ENCODE data around the gene ARFGAP1. TPM values are rescaled to one million over a fixed set of nuclear protein-coding genes. Genes with fewer than 3 reads are reported as not detected.

ARFGAP1 gene
- total and polyA plus RNA-seq, 2 experiments from 2014 or later = 41.5 to 95.5 TPM

DNA sequence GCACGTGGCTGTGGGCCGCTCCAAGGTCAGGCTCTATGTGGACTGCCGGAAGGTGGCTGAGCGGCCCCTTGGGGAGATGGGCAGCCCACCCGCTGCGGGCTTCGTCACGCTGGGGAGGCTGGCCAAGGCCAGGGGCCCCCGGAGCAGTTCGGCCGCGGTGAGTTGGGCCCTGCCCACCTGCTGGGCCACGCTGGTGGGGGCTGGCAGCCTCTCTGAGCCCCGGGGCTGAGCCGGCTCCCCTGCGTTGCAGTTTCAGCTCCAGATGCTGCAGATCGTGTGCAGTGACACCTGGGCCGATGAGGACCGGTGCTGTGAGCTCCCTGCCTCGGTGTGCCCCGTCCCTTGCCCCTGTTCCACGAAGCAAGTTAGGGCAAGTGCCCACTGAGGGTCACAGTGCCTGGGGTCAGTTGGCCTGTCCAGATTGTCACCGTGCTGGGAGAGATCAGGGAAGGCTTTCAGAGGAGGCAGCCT is 47.5 kb downstream of the ARFGAP1 start:
- no peaks in the 10 kb centered on the region for H3K36me3 ChIP-seq (ENCODE audit: insufficient read depth)
- peaks cover 7% of the 10 kb centered on the region for H3K27me3 Mint-ChIP-seq (ENCODE audit: insufficient read depth, low read depth, poor library complexity)
- no peaks in the 10 kb centered on the region for H3K4me1 ChIP-seq (ENCODE audit: insufficient read depth)
- H3K9me2 ChIP-seq (ENCODE audit: insufficient read depth) = no peaks in the 10 kb centered on the region
- no peaks in the 10 kb centered on the region for H3F3A ChIP-seq (replicated peaks; ENCODE audit: low read depth)
- H3K27ac ChIP-seq (ENCODE audit: low read depth) = no peak overlapping the region
- no peak for DNase-seq (ENCODE audit: low spot score)
- no peak overlapping the region for H3K4me2 ChIP-seq
- H3K4me3 Mint-ChIP-seq = no peak overlapping the region
- no peaks in the 10 kb centered on the region; the same call in 2 of the 3 replicates for H3K36me3 Mint-ChIP-seq (ENCODE audit: low read depth)
- no peak for TF ChIP-seq CREB1 (CRISPR knock-in tag; IDR thresholded peaks at IDR 0.05; ENCODE audit: low read depth)
- no peak for TF ChIP-seq NANOG (IDR thresholded peaks at IDR 0.05; ENCODE audit: borderline replicate concordance)
- TF ChIP-seq EZH2 (IDR thresholded peaks at IDR 0.05; ENCODE audit: low read depth, unreplicated experiment) = no peak
- TF ChIP-seq POLR2AphosphoS5 (IDR thresholded peaks at IDR 0.05; ENCODE audit: low read depth) = no peak
- no peak for TF ChIP-seq ZNF114 (CRISPR knock-in tag; IDR thresholded peaks at IDR 0.05)
- H3K4me3 ChIP-seq = no peak overlapping the region
- H3K9me3 Mint-ChIP-seq = no peaks in the 10 kb centered on the region
- H3K27me3 ChIP-seq (ENCODE audit: insufficient read depth) = no peaks in the 10 kb centered on the region
- no peaks in the 10 kb centered on the region for H3K79me2 ChIP-seq (replicated peaks; ENCODE audit: insufficient read depth)
- H2AFZ ChIP-seq = no peak overlapping the region
- no peaks in the 10 kb centered on the region for H4K20me1 ChIP-seq (replicated peaks; ENCODE audit: insufficient read depth)
- H3K27ac Mint-ChIP-seq = no peak overlapping the region
- peaks cover 8% of the 10 kb centered on the region for H3K4me1 Mint-ChIP-seq
- no peak for ATAC-seq

DNA sequence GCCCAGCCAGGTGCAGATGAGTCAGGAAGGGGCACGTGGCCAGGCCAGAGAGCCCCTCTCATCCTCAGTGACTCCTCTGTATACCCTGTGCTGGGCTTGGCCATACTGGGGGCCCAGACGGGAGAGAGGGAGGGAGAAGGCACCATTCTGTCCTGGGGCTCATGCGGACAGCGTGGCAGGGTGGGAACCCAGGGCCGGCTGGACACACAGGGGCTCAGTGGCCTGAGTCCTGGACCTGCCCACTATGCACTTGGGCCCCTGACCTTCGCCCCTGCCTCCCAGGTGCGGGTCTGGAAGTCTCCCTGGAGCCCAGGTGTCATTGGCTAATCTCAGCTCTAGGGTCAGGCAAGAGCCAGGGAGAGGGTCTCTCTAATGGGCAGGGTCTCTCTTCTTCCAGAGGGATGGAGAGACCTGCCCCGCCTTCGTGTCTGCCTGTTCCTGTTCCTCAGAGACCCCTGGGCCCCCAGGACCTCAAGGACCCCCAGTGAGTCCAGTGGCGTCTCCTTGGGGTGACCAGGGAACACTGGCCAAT is 48.1 kb downstream of the ARFGAP1 start:
- no peak for ATAC-seq
- H3K79me2 ChIP-seq (replicated peaks; ENCODE audit: insufficient read depth) = no peaks in the 10 kb centered on the region
- peaks cover 7% of the 10 kb centered on the region for H3K27me3 Mint-ChIP-seq (ENCODE audit: insufficient read depth, low read depth, poor library complexity)
- H3K36me3 Mint-ChIP-seq (ENCODE audit: low read depth) = no peaks in the 10 kb centered on the region; the same call in 2 of the 3 replicates
- TF ChIP-seq, protein P1, sequence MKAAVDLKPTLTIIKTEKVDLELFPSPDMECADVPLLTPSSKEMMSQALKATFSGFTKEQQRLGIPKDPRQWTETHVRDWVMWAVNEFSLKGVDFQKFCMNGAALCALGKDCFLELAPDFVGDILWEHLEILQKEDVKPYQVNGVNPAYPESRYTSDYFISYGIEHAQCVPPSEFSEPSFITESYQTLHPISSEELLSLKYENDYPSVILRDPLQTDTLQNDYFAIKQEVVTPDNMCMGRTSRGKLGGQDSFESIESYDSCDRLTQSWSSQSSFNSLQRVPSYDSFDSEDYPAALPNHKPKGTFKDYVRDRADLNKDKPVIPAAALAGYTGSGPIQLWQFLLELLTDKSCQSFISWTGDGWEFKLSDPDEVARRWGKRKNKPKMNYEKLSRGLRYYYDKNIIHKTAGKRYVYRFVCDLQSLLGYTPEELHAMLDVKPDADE (IDR thresholded peaks at IDR 0.05) = no peak
- no peak for TF ChIP-seq ZNF114 (CRISPR knock-in tag; IDR thresholded peaks at IDR 0.05)
- TF ChIP-seq JUNB (IDR thresholded peaks at IDR 0.05; ENCODE audit: unreplicated experiment) = no peak
- no peaks in the 10 kb centered on the region for H4K20me1 ChIP-seq (replicated peaks; ENCODE audit: insufficient read depth)
- no peak overlapping the region for H3K27ac Mint-ChIP-seq
- H2AFZ ChIP-seq = no peak overlapping the region
- H3F3A ChIP-seq (replicated peaks; ENCODE audit: low read depth) = no peaks in the 10 kb centered on the region
- no peak overlapping the region for H3K4me3 Mint-ChIP-seq
- H3K4me1 Mint-ChIP-seq = peaks cover 8% of the 10 kb centered on the region
- H3K27ac ChIP-seq (ENCODE audit: low read depth) = no peak overlapping the region
- no peaks in the 10 kb centered on the region for H3K9me3 Mint-ChIP-seq
- no peaks in the 10 kb centered on the region for H3K4me1 ChIP-seq (ENCODE audit: insufficient read depth)
- H3K36me3 ChIP-seq (ENCODE audit: insufficient read depth) = no peaks in the 10 kb centered on the region
- no peak overlapping the region for H3K4me3 ChIP-seq
- H3K4me2 ChIP-seq = no peak overlapping the region
- H3K27me3 ChIP-seq (ENCODE audit: insufficient read depth) = no peaks in the 10 kb centered on the region
- no peaks in the 10 kb centered on the region for H3K9me2 ChIP-seq (ENCODE audit: insufficient read depth)
- DNase-seq (ENCODE audit: low spot score) = no peak

DNA sequence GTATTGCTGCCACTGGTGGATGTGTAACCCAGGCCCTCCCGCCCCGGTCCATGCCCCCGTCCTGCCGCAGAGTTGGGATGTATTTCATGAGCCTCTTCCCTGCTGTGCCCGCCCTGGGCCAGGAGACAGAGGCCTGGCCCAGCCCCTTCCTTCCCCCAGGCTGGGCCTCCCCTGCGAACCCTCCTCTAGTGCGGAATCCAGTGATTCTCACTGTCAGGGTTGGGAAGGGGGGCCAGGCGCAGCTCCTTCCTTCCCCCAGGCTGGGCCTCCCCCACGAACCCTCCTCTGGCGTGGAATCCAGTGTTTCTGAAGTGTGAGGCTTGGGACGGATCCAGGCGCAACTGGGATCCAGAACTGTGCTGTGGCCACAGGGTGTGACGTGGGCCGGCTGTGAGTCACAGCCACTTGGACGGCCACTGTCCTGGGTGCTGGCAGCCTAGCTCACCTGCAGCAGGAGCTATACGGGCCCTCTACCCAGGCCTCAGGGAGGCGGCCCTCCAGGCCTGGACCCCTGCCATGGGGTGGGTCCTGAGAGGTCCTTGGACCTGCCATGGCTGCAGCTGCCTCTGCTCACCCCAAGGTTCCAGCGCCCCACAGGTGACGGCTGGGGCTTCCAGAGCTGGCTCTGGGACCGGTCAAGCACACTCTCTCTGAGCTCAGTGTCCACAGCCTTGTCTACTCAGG is 48.7 kb downstream of the ARFGAP1 start:
- Mint-ChIP-seq H3K4me3 (no peak overlapping the region), H3K4me1 (peaks cover 8% of the 10 kb centered on the region)
- no peak overlapping the region for H2AFZ ChIP-seq
- TF ChIP-seq, protein P2, sequence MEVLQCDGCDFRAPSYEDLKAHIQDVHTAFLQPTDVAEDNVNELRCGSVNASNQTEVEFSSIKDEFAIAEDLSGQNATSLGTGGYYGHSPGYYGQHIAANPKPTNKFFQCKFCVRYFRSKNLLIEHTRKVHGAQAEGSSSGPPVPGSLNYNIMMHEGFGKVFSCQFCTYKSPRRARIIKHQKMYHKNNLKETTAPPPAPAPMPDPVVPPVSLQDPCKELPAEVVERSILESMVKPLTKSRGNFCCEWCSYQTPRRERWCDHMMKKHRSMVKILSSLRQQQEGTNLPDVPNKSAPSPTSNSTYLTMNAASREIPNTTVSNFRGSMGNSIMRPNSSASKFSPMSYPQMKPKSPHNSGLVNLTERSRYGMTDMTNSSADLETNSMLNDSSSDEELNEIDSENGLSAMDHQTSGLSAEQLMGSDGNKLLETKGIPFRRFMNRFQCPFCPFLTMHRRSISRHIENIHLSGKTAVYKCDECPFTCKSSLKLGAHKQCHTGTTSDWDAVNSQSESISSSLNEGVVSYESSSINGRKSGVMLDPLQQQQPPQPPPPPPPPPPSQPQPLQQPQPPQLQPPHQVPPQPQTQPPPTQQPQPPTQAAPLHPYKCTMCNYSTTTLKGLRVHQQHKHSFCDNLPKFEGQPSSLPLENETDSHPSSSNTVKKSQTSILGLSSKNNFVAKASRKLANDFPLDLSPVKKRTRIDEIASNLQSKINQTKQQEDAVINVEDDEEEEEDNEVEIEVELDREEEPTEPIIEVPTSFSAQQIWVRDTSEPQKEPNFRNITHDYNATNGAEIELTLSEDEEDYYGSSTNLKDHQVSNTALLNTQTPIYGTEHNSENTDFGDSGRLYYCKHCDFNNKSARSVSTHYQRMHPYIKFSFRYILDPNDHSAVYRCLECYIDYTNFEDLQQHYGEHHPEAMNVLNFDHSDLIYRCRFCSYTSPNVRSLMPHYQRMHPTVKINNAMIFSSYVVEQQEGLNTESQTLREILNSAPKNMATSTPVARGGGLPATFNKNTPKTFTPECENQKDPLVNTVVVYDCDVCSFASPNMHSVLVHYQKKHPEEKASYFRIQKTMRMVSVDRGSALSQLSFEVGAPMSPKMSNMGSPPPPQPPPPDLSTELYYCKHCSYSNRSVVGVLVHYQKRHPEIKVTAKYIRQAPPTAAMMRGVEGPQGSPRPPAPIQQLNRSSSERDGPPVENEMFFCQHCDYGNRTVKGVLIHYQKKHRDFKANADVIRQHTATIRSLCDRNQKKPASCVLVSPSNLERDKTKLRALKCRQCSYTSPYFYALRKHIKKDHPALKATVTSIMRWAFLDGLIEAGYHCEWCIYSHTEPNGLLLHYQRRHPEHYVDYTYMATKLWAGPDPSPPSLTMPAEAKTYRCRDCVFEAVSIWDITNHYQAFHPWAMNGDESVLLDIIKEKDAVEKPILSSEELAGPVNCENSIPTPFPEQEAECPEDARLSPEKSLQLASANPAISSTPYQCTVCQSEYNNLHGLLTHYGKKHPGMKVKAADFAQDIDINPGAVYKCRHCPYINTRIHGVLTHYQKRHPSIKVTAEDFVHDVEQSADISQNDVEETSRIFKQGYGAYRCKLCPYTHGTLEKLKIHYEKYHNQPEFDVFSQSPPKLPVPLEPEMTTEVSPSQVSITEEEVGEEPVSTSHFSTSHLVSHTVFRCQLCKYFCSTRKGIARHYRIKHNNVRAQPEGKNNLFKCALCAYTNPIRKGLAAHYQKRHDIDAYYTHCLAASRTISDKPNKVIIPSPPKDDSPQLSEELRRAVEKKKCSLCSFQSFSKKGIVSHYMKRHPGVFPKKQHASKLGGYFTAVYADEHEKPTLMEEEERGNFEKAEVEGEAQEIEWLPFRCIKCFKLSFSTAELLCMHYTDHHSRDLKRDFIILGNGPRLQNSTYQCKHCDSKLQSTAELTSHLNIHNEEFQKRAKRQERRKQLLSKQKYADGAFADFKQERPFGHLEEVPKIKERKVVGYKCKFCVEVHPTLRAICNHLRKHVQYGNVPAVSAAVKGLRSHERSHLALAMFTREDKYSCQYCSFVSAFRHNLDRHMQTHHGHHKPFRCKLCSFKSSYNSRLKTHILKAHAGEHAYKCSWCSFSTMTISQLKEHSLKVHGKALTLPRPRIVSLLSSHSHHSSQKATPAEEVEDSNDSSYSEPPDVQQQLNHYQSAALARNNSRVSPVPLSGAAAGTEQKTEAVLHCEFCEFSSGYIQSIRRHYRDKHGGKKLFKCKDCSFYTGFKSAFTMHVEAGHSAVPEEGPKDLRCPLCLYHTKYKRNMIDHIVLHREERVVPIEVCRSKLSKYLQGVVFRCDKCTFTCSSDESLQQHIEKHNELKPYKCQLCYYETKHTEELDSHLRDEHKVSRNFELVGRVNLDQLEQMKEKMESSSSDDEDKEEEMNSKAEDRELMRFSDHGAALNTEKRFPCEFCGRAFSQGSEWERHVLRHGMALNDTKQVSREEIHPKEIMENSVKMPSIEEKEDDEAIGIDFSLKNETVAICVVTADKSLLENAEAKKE (CRISPR knock-in tag; IDR thresholded peaks at IDR 0.05) = no peak
- no peak for TF ChIP-seq JUNB (IDR thresholded peaks at IDR 0.05; ENCODE audit: unreplicated experiment)

More for the DNA sequence above, 48.7 kb downstream of the ARFGAP1 start:
- no peak for DNase-seq (ENCODE audit: low spot score)
- Histone ChIP-seq H3K4me1 (ENCODE audit: insufficient read depth) (no peaks in the 10 kb centered on the region), H3K4me2 (no peak overlapping the region), H3K27ac (ENCODE audit: low read depth) (no peak overlapping the region), H4K20me1 (replicated peaks; ENCODE audit: insufficient read depth) (no peaks in the 10 kb centered on the region), H3K36me3 (ENCODE audit: insufficient read depth) (no peaks in the 10 kb centered on the region), H3F3A (replicated peaks; ENCODE audit: low read depth) (no peaks in the 10 kb centered on the region), H3K9me2 (ENCODE audit: insufficient read depth) (no peaks in the 10 kb centered on the region), H3K4me3 (no peak overlapping the region), H3K27me3 (ENCODE audit: insufficient read depth) (no peaks in the 10 kb centered on the region), H3K79me2 (replicated peaks; ENCODE audit: insufficient read depth) (no peaks in the 10 kb centered on the region)
- H3K9me3 Mint-ChIP-seq = no peaks in the 10 kb centered on the region
- H3K36me3 Mint-ChIP-seq (ENCODE audit: low read depth) = no peaks in the 10 kb centered on the region; the same call in 2 of the 3 replicates
- no peak; the same call in 2 of the 3 replicates for ATAC-seq
- peaks cover 7% of the 10 kb centered on the region for H3K27me3 Mint-ChIP-seq (ENCODE audit: insufficient read depth, low read depth, poor library complexity)
- no peak overlapping the region for H3K27ac Mint-ChIP-seq
